Thyroid gland (tissue), 4 donors: Measurements from ENCODE around the gene PTP4A2.
"Not testable (repeated sequence)": the region's sequence is repeated elsewhere in the genome, so short reads cannot be mapped to it uniquely, and the experiment has no call there.

ENCODE experiments used
- CTCF ChIP-seq, 6 experiments: fragments of 200-600 bp in 3 of 6; fragments of 450-650 bp in 3 of 6; sonication (generic) in 3 of 6; IDR thresholded peaks; one replicate each; pipeline ENCODE4 v1.5.1; 2016 to 2019; ENCODE audit warnings: antibody characterized with exemption in 6 of 6, mild to moderate bottlenecking in 2 of 6, inconsistent platforms in 1 of 6, moderate library complexity in 1 of 6
- POLR2A ChIP-seq, 2 donors: fragments of 450-650 bp; IDR thresholded peaks; one replicate each; pipeline ENCODE4 v1.6.1; 2017; ENCODE audit warnings: antibody characterized with exemption in 2 of 2, mild to moderate bottlenecking in 2 of 2, moderate library complexity in 1 of 2

GRCh38 chr1:31945677-31946076, 7.5 kb upstream of the PTP4A2 start:
- not testable (repeated sequence) for TF ChIP-seq CTCF, POLR2A (IDR thresholded peaks at IDR 0.05)
